Midbrain (tissue), 1 donor: ENCODE measurements around the gene BUB1.
"Not testable (repeated sequence)": the region's sequence is repeated elsewhere in the genome, so short reads cannot be mapped to it uniquely, and the experiment has no call there.

Experiments used
- DNase-seq: peaks from one replicate; lab custom pipeline; 2025; lab: John Stamatoyannopoulos, UW

BUB1 gene

GRCh38 chr2:110690083-110690965 lies 12.5 kb upstream of the BUB1 start:
- DNase-seq: no peak

DNA sequence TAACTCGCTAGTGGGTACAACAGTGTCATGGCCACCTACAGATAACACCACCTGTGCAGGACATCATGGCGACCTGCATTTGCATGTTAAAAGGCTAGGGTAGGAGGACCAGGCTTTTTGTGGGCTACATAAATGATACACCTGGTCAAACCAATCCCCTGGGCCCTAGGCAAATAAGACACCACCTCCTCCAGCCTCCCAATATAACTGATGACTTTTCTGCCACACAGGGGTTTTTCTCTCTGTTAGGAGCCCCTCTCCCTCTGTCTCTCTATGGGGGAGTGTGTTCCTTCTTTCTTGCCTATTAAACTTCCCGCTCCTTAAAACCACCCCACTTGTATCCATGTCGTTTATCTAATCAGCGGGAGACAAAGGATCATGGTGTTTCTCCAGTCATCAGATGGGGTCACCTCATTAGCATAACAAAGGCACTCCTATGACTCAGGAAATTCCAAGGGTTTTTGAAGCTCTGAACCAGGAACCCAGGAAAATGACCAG lies 10.8 kb upstream of the BUB1 start:
- DNase-seq: no peak

DNA sequence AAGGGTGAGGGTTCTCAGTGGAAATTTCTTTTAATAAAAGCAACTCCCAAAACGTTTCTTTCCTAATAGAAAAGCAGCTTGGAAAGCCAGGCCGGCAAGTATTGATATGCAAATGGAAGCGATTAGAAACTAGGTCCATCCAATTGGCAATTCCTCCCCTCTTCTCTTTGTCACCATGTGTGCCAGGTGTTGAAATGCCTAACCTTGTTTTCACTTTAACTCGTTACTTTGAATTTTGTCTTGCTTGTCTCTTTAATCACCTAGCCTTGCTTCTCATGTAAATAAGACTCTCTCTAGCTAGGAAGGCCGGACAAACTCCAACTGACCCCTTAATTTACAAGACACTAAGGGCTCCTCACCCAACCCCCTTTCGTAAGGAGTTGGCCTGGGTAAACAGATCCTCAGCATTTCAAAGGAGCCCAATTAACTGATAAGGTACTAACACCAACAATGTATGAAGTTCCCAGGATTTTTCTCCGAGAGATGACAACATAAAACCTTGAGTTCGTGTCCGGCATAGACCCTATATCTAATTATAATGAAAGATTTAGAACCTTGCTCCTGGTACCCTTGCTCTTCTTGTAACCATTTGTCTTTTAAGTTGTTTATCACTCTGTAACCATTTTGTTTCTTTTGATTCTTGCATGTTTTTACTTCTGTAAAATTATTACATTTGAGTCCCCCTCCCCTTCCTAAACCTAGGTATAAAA lies 10.1 kb upstream of the BUB1 start:
- DNase-seq: not testable (repeated sequence)

DNA sequence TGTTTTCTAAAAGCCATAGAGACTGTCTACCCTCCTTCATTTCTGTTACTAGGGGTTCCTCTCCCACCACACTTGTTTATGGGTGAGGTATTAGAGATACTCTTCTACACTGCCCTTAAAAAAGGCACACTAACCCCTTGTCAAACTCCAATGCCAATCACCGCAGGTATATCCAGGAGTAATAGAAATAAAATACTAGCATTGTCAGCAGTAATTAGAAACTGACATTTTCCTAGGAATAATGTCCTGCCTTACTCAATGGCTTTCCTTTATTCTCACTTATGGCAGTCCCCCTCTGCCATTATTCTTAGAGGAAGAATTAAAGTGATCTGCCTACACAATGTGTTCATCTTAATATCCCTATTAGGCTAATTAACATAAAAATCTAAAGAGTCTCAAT lies 5.0 kb upstream of the BUB1 start:
- DNase-seq: no peak

DNA sequence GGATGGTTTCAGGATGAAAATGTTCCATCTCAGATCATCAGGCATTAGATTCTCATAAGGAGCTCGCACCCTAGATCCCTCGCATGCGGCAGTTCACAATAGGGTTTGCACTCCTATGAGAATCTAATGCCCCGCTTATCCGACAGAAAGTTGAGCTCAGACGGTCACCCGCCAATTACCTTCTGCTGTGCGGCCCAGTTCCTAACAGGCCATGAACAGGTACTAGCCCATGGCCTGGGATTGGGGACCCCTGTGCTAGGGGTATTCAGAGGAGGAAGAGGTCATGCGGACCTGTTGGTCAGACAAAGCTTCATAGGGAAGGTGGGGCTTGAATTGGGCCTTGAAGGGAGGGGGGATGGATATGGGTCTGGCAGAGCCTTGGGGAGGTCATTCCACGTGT lies 4.4 kb upstream of the BUB1 start:
- DNase-seq: no peak

GRCh38 chr2:110680709-110681108 lies 2.8 kb upstream of the BUB1 start:
- no peak for DNase-seq

DNA sequence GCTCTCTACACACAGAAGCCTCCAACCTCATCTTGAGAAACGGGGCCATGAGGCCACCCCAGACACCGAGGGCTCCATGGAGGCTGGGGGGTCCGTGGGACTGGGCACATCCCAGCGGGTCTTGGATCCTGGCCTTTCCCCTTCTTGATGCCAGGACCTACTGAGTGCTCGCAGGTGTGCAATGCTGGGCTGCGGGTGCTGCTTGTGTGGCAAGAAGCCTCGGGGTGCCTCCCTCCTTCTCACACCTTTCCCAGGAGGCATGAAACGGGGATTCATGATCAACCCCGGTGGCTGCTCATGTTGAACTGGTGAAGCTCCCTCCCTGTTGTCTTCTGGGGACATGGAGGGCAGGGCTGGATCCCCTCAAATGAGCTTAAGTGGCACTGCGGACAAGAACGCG lies 2.0 kb upstream of the BUB1 start:
- DNase-seq: no peak

DNA sequence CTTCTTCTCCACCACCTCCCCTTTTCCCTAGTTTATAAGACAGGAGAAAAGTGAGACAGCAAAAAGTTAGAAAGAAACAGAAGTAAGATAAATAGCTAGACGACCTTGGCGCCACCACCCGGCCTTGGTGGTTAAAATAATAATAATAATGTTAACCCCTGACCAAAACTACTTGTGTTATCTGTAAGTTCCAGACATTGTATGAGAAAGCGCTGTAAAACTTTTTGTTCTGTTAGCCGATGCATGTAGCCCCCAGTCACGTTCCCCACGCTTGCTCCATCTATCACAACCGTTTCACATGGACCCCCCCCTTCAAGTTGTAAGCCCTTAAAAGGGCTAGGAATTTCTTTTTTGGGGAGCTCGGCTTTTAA lies 1.5 kb upstream of the BUB1 start:
- DNase-seq: no peak

DNA sequence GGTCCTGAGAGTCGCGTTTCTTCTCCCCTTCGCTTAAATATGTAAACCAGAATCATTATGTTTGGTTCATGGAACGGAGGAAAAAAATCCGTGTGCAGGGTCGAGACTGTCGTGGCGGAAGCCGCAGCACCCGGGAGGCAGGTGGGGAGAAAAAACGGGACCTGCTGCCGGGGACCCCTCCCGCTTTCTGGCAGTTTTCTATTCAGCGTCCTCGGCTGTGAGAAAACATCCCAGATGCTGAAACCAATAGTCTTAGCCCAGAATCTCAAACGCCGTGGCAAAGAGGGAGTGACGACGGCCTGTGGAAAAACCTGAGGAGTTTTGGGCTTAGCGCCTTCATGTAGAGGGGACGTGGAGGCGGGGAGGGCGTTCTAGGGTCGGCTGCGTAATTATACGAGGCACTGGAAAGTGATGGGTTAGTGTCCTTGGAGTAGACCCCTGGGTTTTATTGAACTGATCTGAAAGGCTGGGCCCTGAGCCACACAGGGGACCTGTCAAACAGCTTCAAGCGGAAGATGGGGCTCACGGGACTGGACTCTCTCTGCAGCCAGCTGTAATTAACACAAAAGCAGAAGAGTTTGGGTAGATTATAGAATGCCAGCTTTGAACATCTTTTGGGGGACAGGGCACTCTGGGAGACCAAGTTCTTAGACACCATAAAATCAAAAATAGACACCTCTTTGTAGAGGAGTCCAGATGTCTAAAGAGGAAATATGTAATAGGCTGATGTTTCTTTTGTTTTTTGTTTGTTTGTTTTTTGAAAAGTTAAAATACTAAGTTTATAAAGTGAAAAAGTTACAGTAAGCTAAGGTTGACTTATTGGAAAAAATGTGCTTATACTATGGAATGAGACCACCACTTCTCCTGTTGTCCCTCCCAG lies 834 bp upstream of the BUB1 start:
- DNase-seq: peak; percentile 47

DNA sequence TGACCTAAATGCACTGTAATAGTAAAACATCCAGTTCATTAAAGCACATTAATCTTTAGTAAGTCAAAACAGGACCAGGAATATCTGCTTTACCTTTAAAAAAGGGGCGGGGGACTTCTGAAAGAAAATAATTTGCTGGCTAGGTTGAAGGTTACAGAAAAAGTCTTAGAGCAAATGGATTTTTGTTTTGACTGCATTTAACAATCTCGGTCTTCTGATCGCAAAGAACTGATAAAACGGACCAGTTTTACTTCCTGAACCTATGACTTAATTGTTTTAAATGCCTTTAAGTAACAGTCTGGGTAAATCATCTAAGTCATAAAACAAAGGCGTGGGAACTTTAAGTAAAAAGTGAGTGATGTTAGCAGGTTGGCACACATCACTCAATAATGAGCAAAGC lies 783 bp downstream of the BUB1 start:
- DNase-seq: no peak

DNA sequence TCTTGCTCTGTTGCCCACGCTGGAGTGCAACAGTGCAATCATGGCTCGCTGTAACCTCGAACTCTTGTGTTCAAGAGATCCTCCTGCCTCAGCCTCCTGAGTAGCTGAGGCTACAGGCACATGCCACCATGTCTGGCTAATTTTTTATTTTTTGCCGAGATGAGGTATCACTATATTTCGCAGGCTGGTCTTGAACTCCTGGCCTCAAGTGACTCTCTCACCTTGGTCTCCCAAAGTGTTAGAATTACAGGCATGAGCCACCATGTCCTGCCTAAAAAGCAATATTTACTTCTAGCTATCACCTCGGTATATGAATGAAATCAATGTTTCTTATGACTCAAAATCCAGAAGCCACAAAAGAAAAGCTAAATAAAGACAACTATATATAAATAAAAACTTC lies 2.2 kb downstream of the BUB1 start:
- no peak for DNase-seq

DNA sequence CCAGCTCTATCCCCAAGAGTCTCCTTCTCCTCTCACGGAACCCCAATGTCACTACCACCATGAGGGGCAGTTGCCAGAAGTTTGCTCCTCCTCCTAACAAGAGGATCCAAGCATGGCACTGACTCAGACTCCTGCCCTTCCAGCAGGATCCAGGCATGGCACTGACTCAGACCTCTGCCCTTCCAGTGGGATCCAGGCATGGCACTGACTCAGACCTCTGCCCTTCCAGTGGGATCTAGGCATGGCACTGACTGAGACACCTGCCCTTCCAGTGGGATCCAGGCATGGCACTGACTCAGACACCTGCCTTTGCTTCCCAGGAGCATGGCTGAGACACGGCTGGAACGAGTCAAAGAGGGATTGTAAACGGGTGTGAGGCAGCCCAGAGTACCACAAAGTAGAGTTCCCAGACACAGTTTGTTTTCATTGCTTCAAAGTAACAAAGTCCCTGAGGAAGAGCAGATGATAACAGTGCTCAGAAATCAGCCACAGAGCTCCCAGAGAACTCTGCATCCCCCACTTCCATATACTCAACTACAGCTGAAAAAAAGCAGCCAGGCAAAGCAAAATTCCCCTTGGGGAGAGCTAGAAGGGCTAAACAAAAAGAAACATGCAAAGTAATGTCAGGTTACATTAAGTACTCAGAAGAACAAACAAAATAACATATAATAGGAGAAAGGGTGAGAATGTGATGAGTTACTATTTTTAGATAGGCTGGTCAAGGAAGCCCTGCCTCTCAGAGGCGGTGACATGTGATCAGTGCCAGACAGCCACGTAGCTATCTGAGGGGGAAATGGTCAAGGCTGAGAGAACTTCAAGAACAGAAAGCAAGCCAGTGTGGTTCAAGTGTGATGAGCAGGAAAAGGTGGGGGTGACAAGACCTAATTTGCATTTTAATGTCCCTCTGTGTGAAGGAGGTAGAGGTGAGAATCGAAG lies 3.0 kb downstream of the BUB1 start:
- no peak for DNase-seq

DNA sequence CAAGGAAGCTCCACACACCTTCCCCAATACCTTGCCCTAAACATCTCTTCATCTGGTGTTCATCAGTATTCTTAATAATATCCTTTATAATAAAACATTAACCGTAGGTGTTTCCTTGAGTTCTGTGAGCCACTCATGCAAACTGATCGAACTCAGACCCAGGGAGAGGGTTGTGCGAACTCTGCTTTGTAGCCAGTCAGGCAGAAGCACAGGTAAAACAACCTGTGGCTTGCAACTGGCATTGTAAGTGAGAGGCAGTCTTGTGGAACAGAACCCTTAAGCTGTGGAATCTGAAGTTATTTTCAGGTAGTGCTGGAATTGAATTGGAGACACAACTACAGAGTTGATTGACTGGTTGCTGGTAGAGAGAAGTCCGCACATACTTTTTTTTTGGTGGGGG lies 4.7 kb downstream of the BUB1 start:
- no peak for DNase-seq

GRCh38 chr2:110670826-110671225 lies 7.0 kb downstream of the BUB1 start:
- no peak for DNase-seq

GRCh38 chr2:110669079-110669478 lies 8.8 kb downstream of the BUB1 start:
- no peak for DNase-seq

DNA sequence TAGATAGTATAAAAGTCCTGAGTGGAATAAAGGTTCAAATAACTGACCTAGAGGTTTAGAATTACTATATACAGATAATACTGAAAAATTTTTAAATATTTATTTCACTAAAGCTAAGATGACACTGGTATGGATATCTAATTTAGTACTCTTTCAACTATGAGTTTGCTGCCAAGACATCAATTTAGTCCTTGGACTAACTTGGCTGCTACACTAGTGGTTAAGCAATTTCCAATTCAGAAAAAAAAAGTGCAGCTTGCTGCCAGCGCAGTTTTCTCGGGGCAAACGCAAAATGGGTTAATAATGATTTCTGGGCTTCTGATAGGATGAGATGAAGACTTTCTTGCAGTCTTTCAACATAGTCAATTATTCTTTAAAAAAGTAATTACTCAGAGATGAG lies 10.8 kb downstream of the BUB1 start:
- no peak for DNase-seq

GRCh38 chr2:110664135-110664534 lies 13.7 kb downstream of the BUB1 start:
- DNase-seq: no peak

- DNase-seq: no peak
Observed at GRCh38 chr2:110662560-110662959, 15.3 kb downstream of the BUB1 start.

DNA sequence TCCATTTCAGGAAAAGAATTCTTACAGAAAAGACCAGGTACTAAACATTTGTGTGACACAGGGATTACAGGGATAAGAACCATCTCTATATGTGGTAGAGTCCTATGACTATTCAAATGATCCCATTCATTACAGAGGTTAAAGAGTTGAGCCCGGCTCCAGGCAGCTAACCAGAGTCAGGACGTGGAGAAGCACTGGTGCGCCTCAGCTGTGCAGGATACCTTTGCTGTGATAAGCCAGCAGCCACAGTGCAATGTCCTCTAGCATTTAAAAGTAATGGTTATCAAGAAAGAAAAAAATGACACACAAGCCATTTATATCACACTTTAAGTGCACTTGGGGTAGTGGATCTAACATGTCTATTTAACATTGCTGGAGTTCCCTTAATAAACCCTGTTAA lies 17.3 kb downstream of the BUB1 start:
- DNase-seq: no peak

DNA sequence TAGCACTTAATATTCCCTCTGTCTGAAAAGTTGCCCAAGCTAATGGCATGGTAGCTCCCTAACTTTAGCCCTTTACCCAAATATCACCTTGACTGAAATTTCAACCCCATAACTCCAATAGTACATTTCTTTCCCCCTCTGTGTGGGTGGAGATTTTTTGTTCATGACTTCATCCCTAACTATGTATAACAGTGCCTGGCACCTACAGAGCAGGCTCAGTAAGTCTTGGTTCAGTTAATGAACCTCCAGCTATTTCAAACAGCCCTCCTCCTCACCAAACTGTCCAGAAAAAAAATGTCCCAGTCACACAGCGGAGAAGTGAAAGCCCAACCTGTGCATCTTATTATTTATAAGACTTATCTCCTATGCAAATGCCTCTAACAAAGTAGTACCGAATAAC lies 18.6 kb downstream of the BUB1 start:
- no peak for DNase-seq

DNA sequence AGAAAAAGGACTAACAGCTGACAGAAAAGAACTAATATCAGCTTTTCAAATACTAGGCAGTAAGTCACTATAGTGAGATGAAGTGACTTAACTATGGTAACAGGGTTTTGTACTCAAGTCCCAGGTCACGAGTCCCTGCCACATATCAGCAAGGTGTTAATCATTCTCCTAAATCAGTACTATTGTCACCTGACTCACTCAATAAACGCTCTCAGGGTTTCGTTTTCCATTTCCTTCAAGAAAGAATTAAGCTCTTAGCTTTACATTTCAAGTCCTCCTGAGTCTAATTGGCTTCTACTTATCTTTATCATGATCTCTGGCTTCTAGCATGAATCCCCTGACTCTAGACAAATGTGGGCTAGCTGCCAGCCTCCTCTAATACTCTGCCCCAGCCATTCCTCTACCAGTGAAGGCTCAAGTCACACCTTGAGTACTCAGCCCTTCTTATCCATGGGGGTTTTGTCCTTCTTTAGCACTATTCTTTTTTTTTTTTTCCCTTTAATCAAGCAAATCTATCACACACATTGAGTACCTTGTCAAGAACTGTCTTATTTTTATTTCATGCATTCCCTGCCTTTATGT lies 20.0 kb downstream of the BUB1 start:
- DNase-seq: no peak
